ENCODE results near the gene GPRC5A. TPM values are rescaled to one million over a fixed set of nuclear protein-coding genes. Genes with fewer than 3 reads are reported as not detected.

GPRC5A gene
- total and polyA plus RNA-seq, 10 of the 15 experiments (the other 5 are each of a cell fraction or from before 2014, with no cell fraction given), result 0.10 to 2.8 (median 1.1) TPM

- no peak for DNase-seq (ENCODE audit: low read depth, low spot score)
- no peak overlapping the region for H3K4me2 ChIP-seq (ENCODE audit: control insufficient read depth, insufficient read depth)
- in situ Hi-C loops (cut with MboI) (no loop called here), intact Hi-C loops (cut with micrococcal nuclease; ENCODE audit: unreplicated experiment) (no loop called here)
- H2AFZ ChIP-seq (ENCODE audit: control insufficient read depth, low read depth, low read length), result no peak overlapping the region
- no peaks in the 10 kb centered on the region for H3K79me2 ChIP-seq (ENCODE audit: control insufficient read depth, insufficient read depth, low read length)
- WGBS (ENCODE audit: insufficient coverage, insufficient replicate concordance, low lambda C conversion rate, missing lambda C conversion rate), result 0% methylated on average over 1 of the region's 1 CpG
- FAIRE-seq, result no peak
- ChIA-PET POLR2A (no interaction called here), SMC1A (ENCODE audit: uncharacterized antibody, unreplicated experiment) (interaction anchor here (1.0 kb wide), 1 partner anchor 9 kb away, joined by 3 read pairs; no protein-coding TSS in a partner anchor), RAD21 (ENCODE audit: unreplicated experiment) (no interaction called here), CTCF (no interaction called here)
- no peak overlapping the region for H3K27ac ChIP-seq (ENCODE audit: control insufficient read depth, insufficient read depth)
- TF ChIP-seq PAX8 (IDR thresholded peaks at IDR 0.05), result no peak
- no peak for TF ChIP-seq BHLHE40 (IDR thresholded peaks at IDR 0.05; ENCODE audit: borderline replicate concordance in 1 of 2, low read depth in 2 of 2, low read length in 1 of 2)
- TF ChIP-seq SPI1 (IDR thresholded peaks at IDR 0.05; ENCODE audit: borderline replicate concordance, insufficient read depth, low read depth, low read length), result no peak
- TF ChIP-seq ZBTB11 (CRISPR knock-in tag; IDR thresholded peaks at IDR 0.05), result no peak
- H3K4me1 ChIP-seq (ENCODE audit: control insufficient read depth, insufficient read depth, low read length), result no peaks in the 10 kb centered on the region
- H3K9ac ChIP-seq (ENCODE audit: control insufficient read depth, insufficient read depth, low read length), result no peak overlapping the region
- no peaks in the 10 kb centered on the region; a peak in 1 of 4 replicates for H3K27me3 ChIP-seq (replicated peaks in 1 of 2; ENCODE audit: control insufficient read depth in 2 of 2, insufficient read depth in 2 of 2, low read length in 1 of 2)
- H3K36me3 ChIP-seq (ENCODE audit: control insufficient read depth in 2 of 2, insufficient read depth in 2 of 2, low read length in 1 of 2), result no peaks in the 10 kb centered on the region
- H3K9me3 ChIP-seq (replicated peaks; ENCODE audit: control insufficient read depth, insufficient read depth, low read length), result no peaks in the 10 kb centered on the region
- no TSS peak for BruUV-seq (replicated peaks)
- ATAC-seq, result no peak
- H3K4me3 ChIP-seq, result no peak overlapping the region
- no peaks in the 10 kb centered on the region for H4K20me1 ChIP-seq (ENCODE audit: control insufficient read depth, insufficient read depth)
These were observed 34.0 kb downstream of the GPRC5A start for GRCh38 chr12:12925388-12925787.

Data from GM12878 (cell line).